ENCODE measurements around the gene RNF40. TPM values are rescaled to one million over a fixed set of nuclear protein-coding genes. Genes with fewer than 3 reads are reported as not detected.
"Not testable (repeated sequence)": the region's sequence is repeated elsewhere in the genome, so short reads cannot be mapped to it uniquely, and the experiment has no call there.

RNF40 gene
- total and polyA plus RNA-seq, 4 donors: 25.9 to 55.4 (median 34.1) TPM

GRCh38 chr16:30808146-30808545 is 46.0 kb downstream of the RNF40 start:
- TF ChIP-seq FOXA2 (IDR thresholded peaks at IDR 0.05) (no peak), EGR1 (IDR thresholded peaks at IDR 0.05; ENCODE audit: low read depth in 2 of 2) (no peak), RAD21 (IDR thresholded peaks at IDR 0.05) (no peak), JUND (IDR thresholded peaks at IDR 0.05) (no peak), NR2F2 (IDR thresholded peaks at IDR 0.05) (no peak), TAF1 (conservative IDR thresholded peaks at IDR 0.05) (no peak)
- Histone ChIP-seq H3K4me1 (ENCODE audit: control insufficient read depth in 4 of 4, insufficient read depth in 4 of 4, low read length in 3 of 4) (peaks cover 5 to 13% (median 11%) of the 10 kb centered on the region in 4 donors), H3K27ac (ENCODE audit: low read depth in 1 of 2, low read length in 2 of 2) (no peak overlapping the region), H3K36me3 (ENCODE audit: control insufficient read depth in 4 of 4, insufficient read depth in 3 of 4, low read depth in 1 of 4, low read length in 3 of 4) (no peaks in the 10 kb centered on the region), H3K9ac (ENCODE audit: low read depth in 1 of 2, low read length in 2 of 2) (no peak overlapping the region), H3K27me3 (ENCODE audit: control insufficient read depth in 4 of 4, insufficient read depth in 4 of 4, low read length in 3 of 4) (no peaks in the 10 kb centered on the region), H3K4me3 (ENCODE audit: low read depth in 1 of 3, low read length in 3 of 3) (no peak overlapping the region), H3K9me3 (ENCODE audit: control insufficient read depth in 4 of 4, low read length in 3 of 4) (no peaks in the 10 kb centered on the region)
- no peak for DNase-seq (ENCODE audit: low spot score)
- 93% methylated on average over 5 of the region's 5 CpGs for WGBS

GRCh38 chr16:30808890-30809426 is 46.8 kb downstream of the RNF40 start:
- not testable (repeated sequence) for H3K27ac ChIP-seq (ENCODE audit: low read depth in 1 of 2, low read length in 2 of 2); DNase-seq (ENCODE audit: low spot score); H3K9me3 ChIP-seq (ENCODE audit: control insufficient read depth in 4 of 4, low read length in 3 of 4); H3K27me3 ChIP-seq (ENCODE audit: control insufficient read depth in 4 of 4, insufficient read depth in 4 of 4, low read length in 3 of 4); H3K9ac ChIP-seq (ENCODE audit: low read depth in 1 of 2, low read length in 2 of 2); H3K4me3 ChIP-seq (ENCODE audit: low read depth in 1 of 3, low read length in 3 of 3); H3K36me3 ChIP-seq (ENCODE audit: control insufficient read depth in 4 of 4, insufficient read depth in 3 of 4, low read depth in 1 of 4, low read length in 3 of 4)
- 73% methylated on average over 5 of the region's 5 CpGs for WGBS
- H3K4me1 ChIP-seq (ENCODE audit: control insufficient read depth in 4 of 4, insufficient read depth in 4 of 4, low read length in 3 of 4): peaks cover 5 to 18% (median 13%) of the 10 kb centered on the region in 4 donors

- peak; percentile 22 to 25 for TF ChIP-seq HNF4A (conservative IDR thresholded peaks at IDR 0.05)
- TF ChIP-seq RXRA (IDR thresholded peaks at IDR 0.05): peak; percentile 18 to 40
- H3K36me3 ChIP-seq (ENCODE audit: control insufficient read depth in 4 of 4, insufficient read depth in 3 of 4, low read depth in 1 of 4, low read length in 3 of 4); H3K9ac ChIP-seq (ENCODE audit: low read depth in 1 of 2, low read length in 2 of 2); H3K4me3 ChIP-seq (ENCODE audit: low read depth in 1 of 3, low read length in 3 of 3); H3K27ac ChIP-seq (ENCODE audit: low read depth in 1 of 2, low read length in 2 of 2); H3K9me3 ChIP-seq (ENCODE audit: control insufficient read depth in 4 of 4, low read length in 3 of 4); H3K27me3 ChIP-seq (ENCODE audit: control insufficient read depth in 4 of 4, insufficient read depth in 4 of 4, low read length in 3 of 4); DNase-seq (ENCODE audit: low spot score): not testable (repeated sequence)
- peaks cover 6 to 21% (median 15%) of the 10 kb centered on the region in 4 donors for H3K4me1 ChIP-seq (ENCODE audit: control insufficient read depth in 4 of 4, insufficient read depth in 4 of 4, low read length in 3 of 4)
- 66% methylated on average over 5 of the region's 5 CpGs for WGBS
Observed at GRCh38 chr16:30809675-30810074, 47.6 kb downstream of the RNF40 start.

- TF ChIP-seq HNF4G (IDR thresholded peaks at IDR 0.05) (no peak), ZBTB33 (IDR thresholded peaks at IDR 0.05) (no peak), FOXA1 (IDR thresholded peaks at IDR 0.05) (no peak), TAF1 (conservative IDR thresholded peaks at IDR 0.05) (no peak)
- no peaks in the 10 kb centered on the region for H3K27me3 ChIP-seq (ENCODE audit: control insufficient read depth in 4 of 4, insufficient read depth in 4 of 4, low read length in 3 of 4)
- H3K9ac ChIP-seq (ENCODE audit: low read depth in 1 of 2, low read length in 2 of 2): peak overlapping the region; percentile 24 to 72
- no peak for DNase-seq (ENCODE audit: low spot score)
- no peaks in the 10 kb centered on the region for H3K36me3 ChIP-seq (ENCODE audit: control insufficient read depth in 4 of 4, insufficient read depth in 3 of 4, low read depth in 1 of 4, low read length in 3 of 4)
- no peaks in the 10 kb centered on the region for H3K9me3 ChIP-seq (ENCODE audit: control insufficient read depth in 4 of 4, low read length in 3 of 4)
- WGBS: 93% methylated on average over 3 of the region's 3 CpGs
- H3K27ac ChIP-seq (ENCODE audit: low read depth in 1 of 2, low read length in 2 of 2): peak overlapping the region; percentile 83 to 84
- peaks cover 0 to 13% (median 6%) of the 10 kb centered on the region in 4 donors for H3K4me1 ChIP-seq (ENCODE audit: control insufficient read depth in 4 of 4, insufficient read depth in 4 of 4, low read length in 3 of 4)
- H3K4me3 ChIP-seq (ENCODE audit: low read depth in 1 of 3, low read length in 3 of 3): peak overlapping the region in 2 of 3 donors; percentile 10 to 48
Observed at GRCh38 chr16:30813821-30814189, 51.7 kb downstream of the RNF40 start.
